B cell (primary cell): ENCODE results near the gene ZDHHC14. TPM values are rescaled to one million over a fixed set of nuclear protein-coding genes. Genes with fewer than 3 reads are reported as not detected.

Experiments
- ATAC-seq: fragments of 200-7000 bp; cut with Tn5 transposase; one replicate; pipeline ENCODE4 v1.10.0; 2021; ENCODE audit warnings: low read depth, mild to moderate bottlenecking, moderate number of reproducible peaks, moderate library complexity
- CTCF ChIA-PET: fragments of 350-600 bp; sonication (Branson Sonifier 250); formaldehyde crosslinking; loops from one replicate; lab custom pipeline; 2021; ENCODE audit warnings: antibody characterized with exemption, inconsistent platforms; lab: Charles Lee
- POLR2A ChIA-PET: fragments of 350-600 bp; sonication (Branson Sonifier 250); formaldehyde crosslinking; loops from one replicate; lab custom pipeline; 2021; ENCODE audit warnings: antibody characterized with exemption; lab: Charles Lee
- DNase-seq: peaks from one replicate; pipeline ENCODE4 v3.0.0; 2013
- H2AFZ ChIP-seq: 2 replicates; pipeline ENCODE4 v1.6.1; 2012; ENCODE audit warnings: mild to moderate bottlenecking, low read depth, low read length; ENCODE audit not compliant: insufficient read depth, poor library complexity, severe bottlenecking
- H3K27ac ChIP-seq, 2 donors: 1 replicate in 1 of 2; 2 replicates in 1 of 2; pipeline ENCODE4 v1.5.1; 2012 to 2013; ENCODE audit warnings: low read length in 2 of 2, mild to moderate bottlenecking in 2 of 2, moderate library complexity in 1 of 2
- H3K27me3 ChIP-seq, 4 experiments: fragments of 200-600 bp in 1 of 4; sonication (generic) in 1 of 4; replicated peaks in 1 of 4; 1 replicate in 2 of 4; 2 replicates in 2 of 4; pipeline versions ENCODE4 v1.6.1 to v1.7.0; 2013 to 2016; ENCODE audit warnings: low read length in 3 of 4, mild to moderate bottlenecking in 2 of 4, mixed read lengths in 1 of 4, moderate library complexity in 1 of 4; ENCODE audit not compliant: insufficient read depth in 4 of 4, control insufficient read depth in 3 of 4; ENCODE audit errors: control extremely low read depth in 1 of 4
- H3K36me3 ChIP-seq, 2 experiments: replicated peaks in 1 of 2; 1 replicate in 1 of 2; 2 replicates in 1 of 2; pipeline versions ENCODE4 v1.6.1 to v1.7.1; 2013; ENCODE audit warnings: low read length in 1 of 2; ENCODE audit not compliant: insufficient read depth in 2 of 2, control insufficient read depth in 1 of 2; ENCODE audit errors: control extremely low read depth in 1 of 2, extremely low read depth in 1 of 2
- H3K4me1 ChIP-seq, 2 donors: fragments of 200-600 bp in 1 of 2; sonication (generic) in 1 of 2; 1 replicate in 1 of 2; 2 replicates in 1 of 2; pipeline versions ENCODE4 v1.5.1 to v1.6.1; 2013 to 2017; ENCODE audit warnings: low read length in 2 of 2; ENCODE audit not compliant: control insufficient read depth in 2 of 2, insufficient read depth in 2 of 2
- H3K4me2 ChIP-seq: replicated peaks from 2 replicates; pipeline ENCODE3; 2012; ENCODE audit warnings: mild to moderate bottlenecking, low read depth, low read length; ENCODE audit not compliant: poor library complexity, severe bottlenecking
- H3K4me3 ChIP-seq, 5 experiments: fragments of 200-600 bp in 1 of 5; sonication (generic) in 1 of 5; 1 replicate in 3 of 5; 2 replicates in 2 of 5; pipeline versions ENCODE4 v1.5.1 to v1.7.0; 2011 to 2016; ENCODE audit warnings: low read length in 4 of 5, mild to moderate bottlenecking in 4 of 5, low read depth in 2 of 5, control low read depth in 1 of 5, moderate library complexity in 1 of 5; ENCODE audit not compliant: insufficient read depth in 1 of 5; ENCODE audit errors: control extremely low read depth in 1 of 5, extremely low read depth in 1 of 5
- H3K79me2 ChIP-seq: fragments of 200-600 bp; sonication (generic); one replicate; pipeline ENCODE4 v1.6.0; 2016; ENCODE audit warnings: low read length; ENCODE audit not compliant: control insufficient read depth, insufficient read depth
- H3K9ac ChIP-seq: fragments of 200-600 bp; sonication (generic); 2 replicates; pipeline ENCODE4 v1.6.1; 2017; ENCODE audit warnings: mild to moderate bottlenecking, low read length, moderate library complexity
- H3K9me3 ChIP-seq, 3 donors: one replicate each; pipeline versions ENCODE4 v1.6.1 to v1.7.1; 2013; ENCODE audit warnings: low read length in 2 of 3; ENCODE audit not compliant: control insufficient read depth in 2 of 3, insufficient read depth in 1 of 3; ENCODE audit errors: control extremely low read depth in 1 of 3
- H4K20me1 ChIP-seq: 2 replicates; pipeline ENCODE4 v1.6.0; 2012; ENCODE audit warnings: mild to moderate bottlenecking, low read length; ENCODE audit not compliant: insufficient read depth, control insufficient read depth, poor library complexity, severe bottlenecking
- H3K27ac Mint-ChIP-seq: one replicate; pipeline ENCODE4 v1.8.0; 2021; ENCODE audit warnings: mixed read lengths
- H3K27me3 Mint-ChIP-seq: one replicate; pipeline ENCODE4 v1.8.0; 2021; ENCODE audit warnings: mixed read lengths
- H3K4me1 Mint-ChIP-seq: one replicate; pipeline ENCODE4 v1.8.0; 2021; ENCODE audit warnings: mixed read lengths
- H3K4me3 Mint-ChIP-seq: one replicate; pipeline ENCODE4 v1.8.0; 2021; ENCODE audit warnings: mixed read lengths
- H3K9me3 Mint-ChIP-seq: one replicate; pipeline ENCODE4 v1.8.0; 2022; ENCODE audit warnings: mixed read lengths; ENCODE audit not compliant: insufficient read depth
- EZH2 ChIP-seq: IDR thresholded peaks from 2 replicates; pipeline ENCODE4 v1.6.1; 2012; ENCODE audit warnings: borderline replicate concordance, low read depth, mild to moderate bottlenecking, moderate library complexity, low read length; ENCODE audit not compliant: insufficient read depth, poor library complexity, severe bottlenecking
- WGBS: methylation state at CpG from one replicate; pipeline ENCODE4 v1.1.5; 2013; ENCODE audit warnings: missing lambda C conversion rate; ENCODE audit not compliant: insufficient coverage; 5-methylcytosine and 5-hydroxymethylcytosine counted together
- intact Hi-C: fragments of 100-400 bp; cut with micrococcal nuclease; formaldehyde crosslinking; loops from one replicate; pipeline ENCODE4 v1.10.0; 2022
- polyA plus RNA-seq: library from polyadenylated mRNA; depleted of rRNA; stranded (reverse); fragments of >200 nt; gene quantifications from 2 replicates; pipeline ENCODE4 v1.2.3, GENCODE V29; 2012
- total RNA-seq, 2 donors: library from RNA; stranded (reverse); fragments of 120-200 nt in 1 of 2; gene quantifications; 1 replicate in 1 of 2; 2 replicates in 1 of 2; pipeline versions ENCODE4 v1.2.3 to v1.2.4, GENCODE V29; 2013 to 2022
- TF ChIP-seq, protein P1 (sequence below): fragments of 200-600 bp; IDR thresholded peaks from one replicate; pipeline ENCODE4 v1.8.0; 2022; ENCODE audit warnings: antibody characterized with exemption, mild to moderate bottlenecking

ZDHHC14 gene
- total and polyA plus RNA-seq, 2 donors (not counting 1 experiment from before 2014, with no cell fraction given): 8.8 to 50.4 TPM

DNA sequence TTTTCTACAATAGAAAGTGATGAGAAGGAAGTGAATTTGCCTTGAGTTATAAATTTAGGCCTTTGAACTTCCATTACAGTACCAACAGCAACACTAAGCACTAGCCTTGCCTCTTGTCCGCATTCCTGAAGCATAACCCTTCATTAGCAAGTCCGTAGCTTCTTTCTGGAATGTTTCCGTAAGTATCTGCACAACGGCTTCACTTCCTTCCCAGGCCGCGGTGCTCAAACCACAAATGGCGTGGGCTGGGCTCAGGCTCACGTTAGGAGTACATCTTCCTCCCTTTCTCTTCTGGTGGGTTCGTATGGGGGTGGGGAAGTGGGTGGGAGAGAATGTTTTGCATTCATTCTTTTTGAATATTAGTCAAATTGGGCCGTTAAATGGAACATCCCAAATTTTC lies 248.2 kb downstream of the ZDHHC14 start:
- Mint-ChIP-seq H3K4me3 (peak overlapping the region; percentile 46), H3K4me1 (peaks cover 18% of the 10 kb centered on the region), H3K9me3 (no peaks in the 10 kb centered on the region), H3K27ac (peak overlapping the region; percentile 57), H3K27me3 (no peaks in the 10 kb centered on the region)
- Histone ChIP-seq H3K4me3 (no peak overlapping the region), H3K36me3 (peaks cover 0 to 22% of the 10 kb centered on the region in 2 experiments), H3K9me3 (no peaks in the 10 kb centered on the region), H3K9ac (peak overlapping the region; percentile 12), H3K79me2 (peaks cover 5% of the 10 kb centered on the region), H3K4me2 (peak overlapping the region; percentile 46), H3K4me1 (peaks cover 11 to 12% of the 10 kb centered on the region in 2 donors), H3K27me3 (no peaks in the 10 kb centered on the region), H4K20me1 (no peaks in the 10 kb centered on the region), H2AFZ (peak overlapping the region; percentile 48), H3K27ac (no peak overlapping the region)
- DNase-seq: no peak
- intact Hi-C loops: no loop called here
- ChIA-PET POLR2A (no interaction called here), CTCF (interaction anchor here (1.0 kb wide), 1 partner anchor 74 kb away, joined by 4 read pairs; no protein-coding TSS in a partner anchor)
- TF ChIP-seq EZH2: no peak
- TF ChIP-seq, protein P1, sequence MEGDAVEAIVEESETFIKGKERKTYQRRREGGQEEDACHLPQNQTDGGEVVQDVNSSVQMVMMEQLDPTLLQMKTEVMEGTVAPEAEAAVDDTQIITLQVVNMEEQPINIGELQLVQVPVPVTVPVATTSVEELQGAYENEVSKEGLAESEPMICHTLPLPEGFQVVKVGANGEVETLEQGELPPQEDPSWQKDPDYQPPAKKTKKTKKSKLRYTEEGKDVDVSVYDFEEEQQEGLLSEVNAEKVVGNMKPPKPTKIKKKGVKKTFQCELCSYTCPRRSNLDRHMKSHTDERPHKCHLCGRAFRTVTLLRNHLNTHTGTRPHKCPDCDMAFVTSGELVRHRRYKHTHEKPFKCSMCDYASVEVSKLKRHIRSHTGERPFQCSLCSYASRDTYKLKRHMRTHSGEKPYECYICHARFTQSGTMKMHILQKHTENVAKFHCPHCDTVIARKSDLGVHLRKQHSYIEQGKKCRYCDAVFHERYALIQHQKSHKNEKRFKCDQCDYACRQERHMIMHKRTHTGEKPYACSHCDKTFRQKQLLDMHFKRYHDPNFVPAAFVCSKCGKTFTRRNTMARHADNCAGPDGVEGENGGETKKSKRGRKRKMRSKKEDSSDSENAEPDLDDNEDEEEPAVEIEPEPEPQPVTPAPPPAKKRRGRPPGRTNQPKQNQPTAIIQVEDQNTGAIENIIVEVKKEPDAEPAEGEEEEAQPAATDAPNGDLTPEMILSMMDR: no peak
- WGBS: 7% methylated on average over 2 of the region's 10 CpGs
- ATAC-seq: no peak

DNA sequence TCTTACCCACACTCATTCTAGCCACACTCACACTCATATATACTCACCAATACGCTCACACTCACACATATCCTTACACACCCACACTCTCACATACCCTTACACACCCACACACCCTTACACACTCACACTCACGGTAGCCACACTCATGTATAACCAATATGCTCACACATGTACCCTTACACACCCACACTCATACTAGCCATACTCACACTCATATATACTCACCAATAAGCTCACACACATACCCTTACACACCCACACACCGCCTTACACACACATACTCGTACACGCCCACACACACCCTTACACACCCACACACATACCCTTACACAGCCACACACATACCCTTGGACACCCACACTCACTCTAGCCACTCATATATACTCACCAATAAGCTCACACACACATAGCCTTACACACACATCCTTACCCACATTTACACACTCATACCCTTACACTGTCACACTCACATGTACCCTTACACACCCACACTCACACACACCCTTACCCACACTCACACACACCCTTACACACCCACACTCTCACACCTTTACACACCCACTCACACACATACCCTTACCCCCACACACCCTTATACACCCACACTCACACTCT lies 249.6 kb downstream of the ZDHHC14 start:
- peaks cover 5% of the 10 kb centered on the region for H3K79me2 ChIP-seq
- ChIA-PET POLR2A (no interaction called here), CTCF (interaction anchor here (1.4 kb wide), 1 partner anchor 15 kb away, joined by 4 read pairs; no protein-coding TSS in a partner anchor)
- H3K27me3 ChIP-seq: no peaks in the 10 kb centered on the region
- no peak overlapping the region for H3K9ac ChIP-seq
- DNase-seq (no peak), ATAC-seq (no peak)
- no peak overlapping the region for H2AFZ ChIP-seq
- H3K4me1 ChIP-seq: peaks cover 11 to 12% of the 10 kb centered on the region in 2 donors
- no peak overlapping the region for H3K4me3 ChIP-seq
- TF ChIP-seq EZH2: no peak
- TF ChIP-seq, protein P1: no peak
- WGBS: 100% methylated on average over 5 of the region's 5 CpGs
- Mint-ChIP-seq H3K9me3 (no peaks in the 10 kb centered on the region), H3K27me3 (no peaks in the 10 kb centered on the region), H3K4me1 (peaks cover 16% of the 10 kb centered on the region), H3K4me3 (no peak overlapping the region), H3K27ac (no peak overlapping the region)
- no peak overlapping the region for H3K4me2 ChIP-seq
- intact Hi-C loops: no loop called here
- H3K36me3 ChIP-seq: peaks cover 0 to 26% of the 10 kb centered on the region in 2 experiments
- no peaks in the 10 kb centered on the region for H4K20me1 ChIP-seq
- H3K27ac ChIP-seq: no peak overlapping the region
- H3K9me3 ChIP-seq: no peaks in the 10 kb centered on the region
